SH-SY5Y (cell line): ENCODE results near the gene INPP4A.

Experiments
- GATA2 ChIP-seq: IDR thresholded peaks from 2 replicates; pipeline ENCODE4 v1.6.1; 2011; ENCODE audit warnings: mild to moderate bottlenecking, low read depth, low read length
- GATA3 ChIP-seq: IDR thresholded peaks from 2 replicates; pipeline ENCODE4 v1.6.1; 2011; ENCODE audit warnings: low read depth, mild to moderate bottlenecking, low read length, moderate library complexity

DNA sequence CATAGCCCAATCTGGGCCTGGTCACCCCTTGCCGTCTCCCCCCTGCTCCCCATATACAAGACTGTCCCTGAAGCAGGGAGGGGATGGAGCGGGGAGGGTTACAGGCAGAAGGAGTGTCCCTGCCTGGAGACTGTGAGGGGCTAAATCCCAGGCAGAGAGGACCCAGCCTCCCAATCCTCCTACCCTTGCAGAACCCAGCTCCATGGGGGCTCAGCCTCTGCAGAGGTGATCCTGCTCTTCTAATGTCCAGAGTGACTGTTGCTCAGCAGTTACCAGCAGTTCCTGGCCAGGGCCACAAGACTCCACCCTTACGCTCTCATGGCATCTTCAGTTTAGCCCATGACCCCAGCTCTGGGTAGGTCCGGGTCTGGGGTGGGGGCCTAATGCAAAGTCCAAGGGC is 105.5 kb downstream of the INPP4A start:
- TF ChIP-seq GATA3 (no peak), GATA2 (no peak)
